K562 (cell line): Measurements from ENCODE around the gene SMU1. TPM values are rescaled to one million over a fixed set of nuclear protein-coding genes. Genes with fewer than 3 reads are reported as not detected.

Source experiments
- ATAC-seq: fragments of 200-7000 bp; cut with Tn5 transposase; 3 replicates; pipeline ENCODE4 v1.9.1; 2020; ENCODE audit warnings: moderate library complexity
- BruUV-seq: library from RNA; stranded (reverse); fragments of 400-500 nt; replicated peaks from 2 replicates; lab custom pipeline; 2021; lab: Mats Ljungman, UMichigan
- CTCF ChIA-PET: fragments of 300-600 bp; formaldehyde crosslinking; extraction: SDS; loops from one replicate; lab custom pipeline; 2021; ENCODE audit warnings: low intra/inter-chr PET ratio; lab: Yijun Ruan, JAX
- POLR2A ChIA-PET: fragments of 300-600, 350-650 bp; sonication (Branson Sonifier 250); formaldehyde crosslinking; extraction: SDS; loops from one replicate; lab custom pipeline; 2021; ENCODE audit warnings: antibody characterized with exemption, inconsistent platforms; lab: Yijun Ruan, JAX
- DNase-seq, 4 experiments: peaks; one replicate each; pipeline versions ENCODE4 v3.0.0 to v3.0.0-alpha.2; 2011 to 2018; ENCODE audit warnings: low spot score in 3 of 4, mixed read lengths in 3 of 4; ENCODE audit errors: extremely low read depth in 1 of 4
- FAIRE-seq: peaks from 2 replicates; lab custom pipeline; 2011; peaks lifted over from hg19 to GRCh38; lab: Jason Lieb, UNC
- H2AFZ ChIP-seq: 2 replicates; pipeline ENCODE4 v1.6.0; 2011; ENCODE audit warnings: low read depth, low read length, control low read depth, inconsistent platforms
- H3K27ac ChIP-seq: fragments of 200-600 bp; 3 replicates; pipeline ENCODE4 v1.8.0; 2011; ENCODE audit warnings: low read depth, mild to moderate bottlenecking, control low read depth, inconsistent platforms, low read length, moderate library complexity, mixed read lengths; ENCODE audit errors: extremely low read depth
- H3K27me3 ChIP-seq, 2 experiments: fragments of 300-600 bp in 1 of 2; 2 replicates in 1 of 2; 3 replicates in 1 of 2; pipeline versions ENCODE4 v1.6.0 to v1.8.0; 2011; ENCODE audit warnings: inconsistent platforms in 2 of 2, low read length in 2 of 2, mild to moderate bottlenecking in 1 of 2, mixed read lengths in 1 of 2, moderate library complexity in 1 of 2; ENCODE audit not compliant: control insufficient read depth in 2 of 2, insufficient read depth in 2 of 2
- H3K36me3 ChIP-seq: fragments of 300-600 bp; 3 replicates; pipeline ENCODE4 v1.8.0; 2011; ENCODE audit warnings: mild to moderate bottlenecking, low read length, inconsistent platforms; ENCODE audit not compliant: control insufficient read depth, insufficient read depth
- H3K4me1 ChIP-seq, 2 experiments: fragments of 200-600 bp in 1 of 2; replicated peaks in 1 of 2; 2 replicates in 1 of 2; 3 replicates in 1 of 2; pipeline versions ENCODE4 v1.5.1 to v1.8.0; 2011; ENCODE audit warnings: inconsistent platforms in 2 of 2, low read length in 2 of 2, mild to moderate bottlenecking in 1 of 2, mixed read lengths in 1 of 2, moderate library complexity in 1 of 2; ENCODE audit not compliant: control insufficient read depth in 2 of 2, insufficient read depth in 2 of 2
- H3K4me2 ChIP-seq: 2 replicates; pipeline ENCODE4 v1.6.1; 2011; ENCODE audit warnings: low read length, control low read depth, inconsistent platforms, mixed read lengths; ENCODE audit not compliant: insufficient read depth
- H3K4me3 ChIP-seq: fragments of 200-600 bp; sonication (generic), shearing (Covaris generic); 2 replicates; pipeline ENCODE4 v1.5.1; 2016; ENCODE audit warnings: control low read depth, inconsistent platforms
- H3K79me2 ChIP-seq: fragments of 200-600 bp; 3 replicates; pipeline ENCODE4 v1.8.0; 2011; ENCODE audit warnings: low read length, inconsistent platforms; ENCODE audit not compliant: control insufficient read depth, insufficient read depth
- H3K9ac ChIP-seq, 2 experiments: 2 replicates each; pipeline versions ENCODE4 v1.6.0 to v1.6.1; 2011; ENCODE audit warnings: low read depth in 2 of 2, low read length in 2 of 2, control low read depth in 1 of 2, inconsistent platforms in 1 of 2, mild to moderate bottlenecking in 1 of 2, mixed read lengths in 1 of 2; ENCODE audit not compliant: insufficient read depth in 1 of 2
- H3K9me1 ChIP-seq: one replicate; pipeline ENCODE4 v1.6.0; 2011; ENCODE audit warnings: inconsistent platforms, mild to moderate bottlenecking, low read length, moderate library complexity; ENCODE audit not compliant: control insufficient read depth, insufficient read depth
- H3K9me3 ChIP-seq: replicated peaks from 2 replicates; pipeline ENCODE4 v1.5.1; 2011; ENCODE audit warnings: low read depth, low read length, inconsistent platforms; ENCODE audit not compliant: control insufficient read depth, insufficient read depth
- H4K20me1 ChIP-seq: replicated peaks from 2 replicates; pipeline ENCODE4 v1.6.1; 2011; ENCODE audit warnings: low read length, inconsistent platforms, mixed read lengths; ENCODE audit not compliant: control insufficient read depth, insufficient read depth
- IFI16 ChIP-seq: fragments of 250-450 bp; sonication (Bioruptor Pico); IDR thresholded peaks from 2 replicates; pipeline ENCODE4 v2.1.2; 2022; ENCODE audit warnings: mild to moderate bottlenecking, inconsistent platforms
- NCOA1 ChIP-seq: fragments of 450-650 bp; IDR thresholded peaks from 2 replicates; pipeline ENCODE4 v1.6.1; 2016; ENCODE audit warnings: low read depth
- SMAD3 ChIP-seq: fragments of 450-650 bp; formaldehyde crosslinking; conservative IDR thresholded peaks from 2 replicates; pipeline ENCODE4 v1.4.0; 2020; ENCODE audit warnings: mild to moderate bottlenecking
- SUPT5H ChIP-seq: fragments of 450-650 bp; IDR thresholded peaks from 2 replicates; pipeline ENCODE4 v1.6.1; 2016
- TFE3 ChIP-seq: fragments of 450-650 bp; formaldehyde crosslinking; IDR thresholded peaks from 2 replicates; pipeline ENCODE4 v1.4.0; 2020; ENCODE audit warnings: mild to moderate bottlenecking, mixed read lengths
- WGBS: fragments of 100-300 bp; shearing (Covaris generic); methylation state at CpG from one replicate; pipeline ENCODE4 v1.1.6; 2016; ENCODE audit warnings: low coverage, mixed read lengths; ENCODE audit not compliant: insufficient coverage; ENCODE audit errors: missing lambda C conversion rate; 5-methylcytosine and 5-hydroxymethylcytosine counted together
- in situ Hi-C: fragments of 300-500 bp; cut with MboI; formaldehyde crosslinking; loops from 4 replicates; pipeline ENCODE4 v1.15.0; 2018; ENCODE audit warnings: inconsistent platforms, mixed read lengths
- intact Hi-C: fragments of 100-400 bp; cut with micrococcal nuclease; formaldehyde crosslinking; loops from 2 replicates; pipeline ENCODE4 v1.14.2; 2022
- polyA plus RNA-seq, 8 experiments: library from polyadenylated mRNA; depleted of rRNA in 4 of 8; stranded (reverse) in 5 of 8; unstranded in 3 of 8; fragments of >200 nt; fragmentation: Nextera tagmentation in 2 of 8; fragmentation: Illumina TruSeq in 1 of 8; extraction: Ambion mirVana in 2 of 8; extraction: Trizol in 1 of 8; gene quantifications; 2 replicates each; pipeline versions ENCODE4 v1.2.1 to v1.2.3, GENCODE V29; 2011 to 2014; ENCODE audit warnings: inconsistent platforms in 1 of 8, missing spikeins in 1 of 8
- total RNA-seq, 7 experiments: library from RNA; depleted of rRNA in 6 of 7; stranded (reverse); fragments of >200 nt in 6 of 7; fragmentation: Illumina TruSeq in 2 of 7; extraction: Trizol in 2 of 7; gene quantifications; 2 replicates each; pipeline versions ENCODE4 v1.2.1 to v1.2.3, GENCODE V29; 2011 to 2021; ENCODE audit warnings: low replicate concordance in 1 of 7

The SMU1 gene
- total and polyA plus RNA-seq, 9 of the 15 experiments (the other 6 are each of a cell fraction or from before 2014, with no cell fraction given): 13.2 to 33.4 (median 20.7) TPM

- POLR2A ChIA-PET: no interaction called here
- Histone ChIP-seq H3K9me1 (no peaks in the 10 kb centered on the region), H3K27me3 (no peaks in the 10 kb centered on the region), H2AFZ (no peak overlapping the region), H3K36me3 (no peaks in the 10 kb centered on the region), H3K4me3 (no peak overlapping the region), H3K79me2 (no peaks in the 10 kb centered on the region), H3K9me3 (no peaks in the 10 kb centered on the region), H3K9ac (peak overlapping the region in 1 of 2 experiments; percentile 36; a peak in 1 of 4 replicates), H3K4me2 (no peak overlapping the region), H4K20me1 (no peaks in the 10 kb centered on the region; the same call in 1 of the 2 replicates), H3K27ac (no peak overlapping the region), H3K4me1 (peaks cover 3 to 6% of the 10 kb centered on the region in 2 experiments; a peak in 2 of 5 replicates)
- in situ Hi-C loops: loop anchor here (10.0 kb wide), 1 partner anchor 130 kb away; no protein-coding TSS in a partner anchor
- DNase-seq (no peak), FAIRE-seq (no peak), ATAC-seq (no peak)
- intact Hi-C loops: no loop called here
- no peak for TF ChIP-seq IFI16
- TF ChIP-seq SMAD3 (CRISPR knock-in tag): no peak
- no peak for TF ChIP-seq SUPT5H
- TF ChIP-seq TFE3 (CRISPR knock-in tag): no peak
- TF ChIP-seq NCOA1: no peak
- WGBS: 76% methylated on average over 7 of the region's 7 CpGs
- CTCF ChIA-PET: no interaction called here
- no TSS peak for BruUV-seq
Observed at GRCh38 chr9:33104401-33104800, 27.9 kb upstream of the SMU1 start.
